ENCODE results near the gene IL34.
"Not testable (repeated sequence)": the region's sequence is repeated elsewhere in the genome, so short reads cannot be mapped to it uniquely, and the experiment has no call there.

IL34 gene

GRCh38 chr16:70658921-70659320, 12.6 kb downstream of the IL34 start:
- no peak for DNase-seq (ENCODE audit: low read depth)

GRCh38 chr16:70659546-70659945, 13.2 kb downstream of the IL34 start:
- DNase-seq (ENCODE audit: low read depth) = no peak

- DNase-seq (ENCODE audit: low read depth) = no peak
These were observed 13.8 kb downstream of the IL34 start for GRCh38 chr16:70659953-70660671.

- DNase-seq (ENCODE audit: low read depth) = no peak
These were observed 14.5 kb downstream of the IL34 start for GRCh38 chr16:70660672-70661350.

- DNase-seq (ENCODE audit: low read depth) = no peak
These were observed 15.2 kb downstream of the IL34 start for GRCh38 chr16:70661534-70661917.

- DNase-seq (ENCODE audit: low read depth) = no peak
These were observed 15.7 kb downstream of the IL34 start for GRCh38 chr16:70661918-70662641.

GRCh38 chr16:70662991-70663523, 16.7 kb downstream of the IL34 start:
- no peak for DNase-seq (ENCODE audit: low read depth)

- no peak for DNase-seq (ENCODE audit: low read depth)
These were observed 17.4 kb downstream of the IL34 start for GRCh38 chr16:70663524-70664324.

- DNase-seq (ENCODE audit: low read depth) = no peak
These were observed 18.2 kb downstream of the IL34 start for GRCh38 chr16:70664325-70665112.

- DNase-seq (ENCODE audit: low read depth) = no peak
These were observed 18.8 kb downstream of the IL34 start for GRCh38 chr16:70665113-70665694.

- DNase-seq (ENCODE audit: low read depth) = no peak
These were observed 19.7 kb downstream of the IL34 start for GRCh38 chr16:70665806-70666735.

- DNase-seq (ENCODE audit: low read depth) = no peak
These were observed 23.8 kb downstream of the IL34 start for GRCh38 chr16:70670175-70670574.

GRCh38 chr16:70670938-70671337, 24.6 kb downstream of the IL34 start:
- DNase-seq (ENCODE audit: low read depth) = not testable (repeated sequence)

- no peak for DNase-seq (ENCODE audit: low read depth)
These were observed 28.1 kb downstream of the IL34 start for GRCh38 chr16:70674221-70675014.

GRCh38 chr16:70675851-70676513, 29.6 kb downstream of the IL34 start:
- no peak for DNase-seq (ENCODE audit: low read depth)

GRCh38 chr16:70676675-70677498, 30.5 kb downstream of the IL34 start:
- DNase-seq (ENCODE audit: low read depth) = no peak

- DNase-seq (ENCODE audit: low read depth) = no peak
These were observed 31.3 kb downstream of the IL34 start for GRCh38 chr16:70677499-70678120.

All from stromal cell of bone marrow (primary cell).